Liver (tissue), 9 donors: ENCODE results near the gene SLC6A16. TPM values are rescaled to one million over a fixed set of nuclear protein-coding genes. Genes with fewer than 3 reads are reported as not detected.
"Not testable (repeated sequence)": the region's sequence is repeated elsewhere in the genome, so short reads cannot be mapped to it uniquely, and the experiment has no call there.

Experiments
- DNase-seq: peaks from one replicate; pipeline ENCODE4 v3.0.0-alpha.2; 2017; ENCODE audit warnings: low spot score
- H3K27ac ChIP-seq, 2 donors: one replicate each; pipeline ENCODE4 v1.7.0; 2013; ENCODE audit warnings: inconsistent platforms in 2 of 2, low read length in 2 of 2, control low read depth in 1 of 2, low read depth in 1 of 2, mild to moderate bottlenecking in 1 of 2
- H3K27me3 ChIP-seq, 4 donors: one replicate each; pipeline versions ENCODE4 v1.6.1 to v1.7.0; 2013; ENCODE audit warnings: low read length in 3 of 4, inconsistent platforms in 1 of 4, mild to moderate bottlenecking in 1 of 4, moderate library complexity in 1 of 4; ENCODE audit not compliant: control insufficient read depth in 4 of 4, insufficient read depth in 4 of 4
- H3K36me3 ChIP-seq, 4 donors: one replicate each; pipeline versions ENCODE4 v1.6.1 to v1.7.0; 2013; ENCODE audit warnings: low read length in 3 of 4, mild to moderate bottlenecking in 3 of 4, low read depth in 1 of 4, moderate library complexity in 1 of 4; ENCODE audit not compliant: control insufficient read depth in 4 of 4, insufficient read depth in 3 of 4
- H3K4me1 ChIP-seq, 4 donors: one replicate each; pipeline versions ENCODE4 v1.6.1 to v1.7.0; 2013; ENCODE audit warnings: low read length in 3 of 4, mild to moderate bottlenecking in 3 of 4, moderate library complexity in 1 of 4; ENCODE audit not compliant: control insufficient read depth in 4 of 4, insufficient read depth in 4 of 4
- H3K4me3 ChIP-seq, 3 donors: one replicate each; pipeline versions ENCODE4 v1.6.1 to v1.7.0; 2013; ENCODE audit warnings: low read length in 3 of 3, control low read depth in 1 of 3, low read depth in 1 of 3, mild to moderate bottlenecking in 1 of 3
- H3K9ac ChIP-seq, 2 donors: one replicate each; pipeline ENCODE4 v1.7.0; 2013; ENCODE audit warnings: low read length in 2 of 2, mild to moderate bottlenecking in 2 of 2, moderate library complexity in 2 of 2, control low read depth in 1 of 2, low read depth in 1 of 2
- H3K9me3 ChIP-seq, 4 donors: one replicate each; pipeline versions ENCODE4 v1.6.1 to v1.7.0; 2013; ENCODE audit warnings: low read length in 3 of 4; ENCODE audit not compliant: control insufficient read depth in 4 of 4
- ATF3 ChIP-seq: IDR thresholded peaks from 2 replicates; pipeline ENCODE4 v1.6.1; 2016; ENCODE audit warnings: antibody characterized with exemption
- CTCF ChIP-seq: fragments of 150-350 bp; IDR thresholded peaks from 2 replicates; pipeline ENCODE4 v1.5.1; 2017; ENCODE audit warnings: improper control_type of control experiment, low read depth, low read length; ENCODE audit not compliant: missing input control
- EGR1 ChIP-seq, 2 donors: IDR thresholded peaks; 2 replicates each; pipeline ENCODE4 v1.6.1; 2016 to 2018; ENCODE audit warnings: antibody characterized with exemption in 2 of 2, low read depth in 2 of 2
- FOXA1 ChIP-seq: IDR thresholded peaks from 2 replicates; pipeline ENCODE4 v1.6.1; 2016; ENCODE audit warnings: antibody characterized with exemption
- FOXA2 ChIP-seq: IDR thresholded peaks from 2 replicates; pipeline ENCODE4 v1.6.1; 2016; ENCODE audit warnings: antibody characterized with exemption
- GABPA ChIP-seq, 2 donors: IDR thresholded peaks in 1 of 2; conservative IDR thresholded peaks in 1 of 2; 2 replicates each; pipeline ENCODE4 v1.6.1; 2016; ENCODE audit warnings: antibody characterized with exemption in 2 of 2, mild to moderate bottlenecking in 1 of 2, moderate library complexity in 1 of 2
- HNF4A ChIP-seq, 2 donors: conservative IDR thresholded peaks; 2 replicates each; pipeline ENCODE4 v1.6.1; 2016; ENCODE audit warnings: antibody characterized with exemption in 2 of 2, mild to moderate bottlenecking in 2 of 2
- JUND ChIP-seq, 2 donors: IDR thresholded peaks; 2 replicates each; pipeline ENCODE4 v1.6.1; 2016; ENCODE audit warnings: antibody characterized with exemption in 2 of 2
- REST ChIP-seq: IDR thresholded peaks from 2 replicates; pipeline ENCODE4 v1.6.1; 2016; ENCODE audit warnings: antibody characterized with exemption, mild to moderate bottlenecking
- RXRA ChIP-seq, 2 donors: IDR thresholded peaks; 2 replicates each; pipeline ENCODE4 v1.6.1; 2017 to 2018; ENCODE audit warnings: antibody characterized with exemption in 2 of 2, mild to moderate bottlenecking in 1 of 2
- SP1 ChIP-seq: IDR thresholded peaks from 2 replicates; pipeline ENCODE4 v1.6.1; 2018; ENCODE audit warnings: antibody characterized with exemption, mild to moderate bottlenecking
- TAF1 ChIP-seq: conservative IDR thresholded peaks from 2 replicates; pipeline ENCODE4 v1.6.1; 2016; ENCODE audit warnings: antibody characterized with exemption, mild to moderate bottlenecking
- YY1 ChIP-seq: IDR thresholded peaks from 2 replicates; pipeline ENCODE4 v1.6.1; 2016; ENCODE audit warnings: antibody characterized with exemption, mild to moderate bottlenecking
- ZBTB33 ChIP-seq: IDR thresholded peaks from 2 replicates; pipeline ENCODE4 v1.6.1; 2016; ENCODE audit warnings: antibody characterized with exemption
- WGBS: extraction: QIAGEN DNeasy Blood & Tissue Kit; methylation state at CpG from one replicate; pipeline ENCODE4 v1.1.7; 2013; 5-methylcytosine and 5-hydroxymethylcytosine counted together
- polyA plus RNA-seq, 2 donors: library from polyadenylated mRNA; stranded (reverse) in 1 of 2; unstranded in 1 of 2; fragments of 200-250 nt in 1 of 2; fragments of >200 nt in 1 of 2; fragmentation: Nextera tagmentation in 1 of 2; extraction: Ambion mirVana in 1 of 2; gene quantifications; one replicate each; pipeline versions ENCODE4 v1.2.1 to v1.2.3, GENCODE V29; 2013 to 2015
- total RNA-seq, 2 donors: library from RNA; depleted of rRNA; stranded (reverse); fragments of >200 nt; gene quantifications; one replicate each; pipeline ENCODE4 v1.2.3, GENCODE V29; 2014
- donor health status: healthy.
- donor health status: healthy.
- donor health status: healthy.
- donor health status: healthy.
- donor health status: healthy.

Gene SLC6A16
- total and polyA plus RNA-seq, 4 donors: 0.19 to 2.7 (median 1.5) TPM

GRCh38 chr19:49331616-49332055, 6.6 kb upstream of the SLC6A16 start:
- no peaks in the 10 kb centered on the region for H3K27me3 ChIP-seq
- H3K4me1 ChIP-seq: peaks cover 0 to 9% (median 2%) of the 10 kb centered on the region in 4 donors
- no peak overlapping the region for H3K27ac ChIP-seq
- no peaks in the 10 kb centered on the region for H3K36me3 ChIP-seq
- WGBS: 18% methylated on average over 2 of the region's 2 CpGs
- peak; percentile 49 for DNase-seq
- H3K4me3 ChIP-seq: no peak overlapping the region
- no peak overlapping the region for H3K9ac ChIP-seq
- TF ChIP-seq EGR1 (IDR thresholded peaks at IDR 0.05; ENCODE audit: low read depth in 2 of 2) (no peak), SP1 (peak; percentile 79), RXRA (IDR thresholded peaks at IDR 0.05) (peak; percentile 56 to 65), ATF3 (peak; percentile 62), ZBTB33 (peak; percentile 22), FOXA1 (no peak), JUND (IDR thresholded peaks at IDR 0.05) (peak; percentile 62 to 76), YY1 (peak; percentile 84), TAF1 (no peak), GABPA (IDR thresholded peaks at IDR 0.05 in 1 of 2, conservative IDR thresholded peaks at IDR 0.05 in 1 of 2) (peak in 1 of 2 donors; percentile 45), CTCF (no peak), FOXA2 (no peak), HNF4A (conservative IDR thresholded peaks at IDR 0.05) (peak; percentile 59 to 76), REST (peak; percentile 44)
- H3K9me3 ChIP-seq: no peaks in the 10 kb centered on the region

GRCh38 chr19:49331187-49331586, 6.2 kb upstream of the SLC6A16 start:
- H3K9ac ChIP-seq, H3K4me3 ChIP-seq, H3K27ac ChIP-seq, H3K9me3 ChIP-seq, H3K27me3 ChIP-seq, H3K4me1 ChIP-seq, H3K36me3 ChIP-seq, DNase-seq: not testable (repeated sequence)
- 95% methylated on average over 4 of the region's 4 CpGs for WGBS
